ENCODE measurements around the gene UGDH.
A peak's percentile ranks its signal among the peaks of the same experiment; 100 is the strongest.

The UGDH gene

GRCh38 chr4:39456946-39457763 is 70.1 kb downstream of the UGDH start:
- Histone ChIP-seq H4K12ac (ENCODE audit: low read depth, low read length) (no peak overlapping the region), H3K4me2 (ENCODE audit: low read length) (peak overlapping the region; percentile 66), H4K91ac (ENCODE audit: low read depth, low read length) (no peak overlapping the region), H2BK5ac (ENCODE audit: low read depth, low read length, poor library complexity) (no peak overlapping the region), H3K79me1 (ENCODE audit: low read length) (peaks cover 5% of the 10 kb centered on the region), H3K36me3 (ENCODE audit: control insufficient read depth in 1 of 2, insufficient read depth in 2 of 2, low read length in 2 of 2) (peaks cover 14 to 34% of the 10 kb centered on the region in 2 experiments), H3K27me3 (ENCODE audit: insufficient read depth, low read length) (no peaks in the 10 kb centered on the region), H3K18ac (ENCODE audit: low read length) (no peak overlapping the region), H3K4me3 (ENCODE audit: low read depth, low read length) (no peak overlapping the region), H3K4ac (ENCODE audit: low read depth, low read length) (peak overlapping the region; percentile 85), H4K8ac (ENCODE audit: low read depth, low read length) (no peak overlapping the region), H3K4me1 (ENCODE audit: control insufficient read depth in 1 of 2, insufficient read depth in 2 of 2, low read length in 2 of 2) (no peaks in the 10 kb centered on the region), H3K23ac (ENCODE audit: low read length) (no peak overlapping the region), H3K14ac (ENCODE audit: low read length) (no peak overlapping the region), H2BK12ac (ENCODE audit: low read length) (no peak overlapping the region), H2AK5ac (ENCODE audit: low read length) (no peak overlapping the region), H3K79me2 (ENCODE audit: control insufficient read depth, insufficient read depth, low read length, poor library complexity) (peaks cover 7% of the 10 kb centered on the region), H3K9me3 (ENCODE audit: insufficient read depth, low read depth, low read length) (no peaks in the 10 kb centered on the region), H3K9ac (ENCODE audit: low read length) (no peak overlapping the region), H2AFZ (ENCODE audit: insufficient read depth, low read length, poor library complexity) (no peak overlapping the region), H2BK120ac (ENCODE audit: insufficient read depth, low read length, poor library complexity) (no peak overlapping the region), H3K27ac (ENCODE audit: low read depth, low read length) (no peak overlapping the region)
- no CpG with 5 or more reads among the region's 10 CpGs for WGBS (ENCODE audit: extremely low coverage, insufficient coverage, insufficient read length)
- DNase-seq = no peak

- Histone ChIP-seq H2AK5ac (ENCODE audit: low read length) (no peak overlapping the region), H3K4me1 (ENCODE audit: control insufficient read depth in 1 of 2, insufficient read depth in 2 of 2, low read length in 2 of 2) (no peaks in the 10 kb centered on the region), H2BK12ac (ENCODE audit: low read length) (no peak overlapping the region), H2BK120ac (ENCODE audit: insufficient read depth, low read length, poor library complexity) (no peak overlapping the region), H4K91ac (ENCODE audit: low read depth, low read length) (no peak overlapping the region), H3K4me3 (ENCODE audit: low read depth, low read length) (no peak overlapping the region), H3K14ac (ENCODE audit: low read length) (no peak overlapping the region), H3K27ac (ENCODE audit: low read depth, low read length) (no peak overlapping the region), H3K9me3 (ENCODE audit: insufficient read depth, low read depth, low read length) (no peaks in the 10 kb centered on the region), H3K9ac (ENCODE audit: low read length) (no peak overlapping the region), H3K18ac (ENCODE audit: low read length) (no peak overlapping the region), H3K79me1 (ENCODE audit: low read length) (peaks cover 5% of the 10 kb centered on the region), H3K4ac (ENCODE audit: low read depth, low read length) (no peak overlapping the region), H3K4me2 (ENCODE audit: low read length) (no peak overlapping the region), H3K23ac (ENCODE audit: low read length) (no peak overlapping the region), H3K79me2 (ENCODE audit: control insufficient read depth, insufficient read depth, low read length, poor library complexity) (peaks cover 7% of the 10 kb centered on the region), H3K36me3 (ENCODE audit: control insufficient read depth in 1 of 2, insufficient read depth in 2 of 2, low read length in 2 of 2) (peaks cover 16 to 42% of the 10 kb centered on the region in 2 experiments), H2AFZ (ENCODE audit: insufficient read depth, low read length, poor library complexity) (no peak overlapping the region), H2BK5ac (ENCODE audit: low read depth, low read length, poor library complexity) (no peak overlapping the region), H4K8ac (ENCODE audit: low read depth, low read length) (no peak overlapping the region), H3K27me3 (ENCODE audit: insufficient read depth, low read length) (no peaks in the 10 kb centered on the region), H4K12ac (ENCODE audit: low read depth, low read length) (no peak overlapping the region)
- no CpG with 5 or more reads among the region's 6 CpGs for WGBS (ENCODE audit: extremely low coverage, insufficient coverage, insufficient read length)
- DNase-seq = no peak
Observed at GRCh38 chr4:39455486-39455885, 71.8 kb downstream of the UGDH start.

- Histone ChIP-seq H3K79me2 (ENCODE audit: control insufficient read depth, insufficient read depth, low read length, poor library complexity) (peaks cover 7% of the 10 kb centered on the region), H4K91ac (ENCODE audit: low read depth, low read length) (no peak overlapping the region), H2AFZ (ENCODE audit: insufficient read depth, low read length, poor library complexity) (no peak overlapping the region), H3K36me3 (ENCODE audit: control insufficient read depth in 1 of 2, insufficient read depth in 2 of 2, low read length in 2 of 2) (peaks cover 16 to 42% of the 10 kb centered on the region in 2 experiments), H3K18ac (ENCODE audit: low read length) (no peak overlapping the region), H2AK5ac (ENCODE audit: low read length) (no peak overlapping the region), H3K4me1 (ENCODE audit: control insufficient read depth in 1 of 2, insufficient read depth in 2 of 2, low read length in 2 of 2) (no peaks in the 10 kb centered on the region), H2BK5ac (ENCODE audit: low read depth, low read length, poor library complexity) (no peak overlapping the region), H2BK120ac (ENCODE audit: insufficient read depth, low read length, poor library complexity) (no peak overlapping the region), H3K27me3 (ENCODE audit: insufficient read depth, low read length) (no peaks in the 10 kb centered on the region), H3K14ac (ENCODE audit: low read length) (no peak overlapping the region), H3K9ac (ENCODE audit: low read length) (no peak overlapping the region), H3K27ac (ENCODE audit: low read depth, low read length) (no peak overlapping the region), H3K4me3 (ENCODE audit: low read depth, low read length) (no peak overlapping the region), H3K4ac (ENCODE audit: low read depth, low read length) (no peak overlapping the region), H4K8ac (ENCODE audit: low read depth, low read length) (no peak overlapping the region), H3K79me1 (ENCODE audit: low read length) (peaks cover 5% of the 10 kb centered on the region), H3K9me3 (ENCODE audit: insufficient read depth, low read depth, low read length) (no peaks in the 10 kb centered on the region), H3K23ac (ENCODE audit: low read length) (no peak overlapping the region), H2BK12ac (ENCODE audit: low read length) (no peak overlapping the region), H3K4me2 (ENCODE audit: low read length) (no peak overlapping the region), H4K12ac (ENCODE audit: low read depth, low read length) (no peak overlapping the region)
- no CpG with 5 or more reads among the region's 2 CpGs for WGBS (ENCODE audit: extremely low coverage, insufficient coverage, insufficient read length)
- no peak for DNase-seq
Observed at GRCh38 chr4:39453738-39454137, 73.5 kb downstream of the UGDH start.

GRCh38 chr4:39452860-39453587 is 74.2 kb downstream of the UGDH start:
- Histone ChIP-seq H3K14ac (ENCODE audit: low read length) (no peak overlapping the region), H3K4me3 (ENCODE audit: low read depth, low read length) (no peak overlapping the region), H3K79me2 (ENCODE audit: control insufficient read depth, insufficient read depth, low read length, poor library complexity) (peaks cover 2% of the 10 kb centered on the region), H3K4ac (ENCODE audit: low read depth, low read length) (no peak overlapping the region), H2AFZ (ENCODE audit: insufficient read depth, low read length, poor library complexity) (no peak overlapping the region), H2BK5ac (ENCODE audit: low read depth, low read length, poor library complexity) (no peak overlapping the region), H4K12ac (ENCODE audit: low read depth, low read length) (no peak overlapping the region), H2BK12ac (ENCODE audit: low read length) (no peak overlapping the region), H4K8ac (ENCODE audit: low read depth, low read length) (no peak overlapping the region), H2AK5ac (ENCODE audit: low read length) (no peak overlapping the region), H4K91ac (ENCODE audit: low read depth, low read length) (no peak overlapping the region), H3K27ac (ENCODE audit: low read depth, low read length) (no peak overlapping the region), H3K4me2 (ENCODE audit: low read length) (no peak overlapping the region), H3K18ac (ENCODE audit: low read length) (no peak overlapping the region), H3K79me1 (ENCODE audit: low read length) (no peaks in the 10 kb centered on the region), H3K23ac (ENCODE audit: low read length) (no peak overlapping the region), H3K9ac (ENCODE audit: low read length) (no peak overlapping the region), H2BK120ac (ENCODE audit: insufficient read depth, low read length, poor library complexity) (no peak overlapping the region), H3K27me3 (ENCODE audit: insufficient read depth, low read length) (no peaks in the 10 kb centered on the region), H3K4me1 (ENCODE audit: control insufficient read depth in 1 of 2, insufficient read depth in 2 of 2, low read length in 2 of 2) (no peaks in the 10 kb centered on the region), H3K9me3 (ENCODE audit: insufficient read depth, low read depth, low read length) (no peaks in the 10 kb centered on the region), H3K36me3 (ENCODE audit: control insufficient read depth in 1 of 2, insufficient read depth in 2 of 2, low read length in 2 of 2) (peaks cover 16 to 42% of the 10 kb centered on the region in 2 experiments)
- 100% methylated on average over 2 of the region's 11 CpGs for WGBS (ENCODE audit: extremely low coverage, insufficient coverage, insufficient read length)
- no peak for DNase-seq
